ENCODE results near the gene CDK8.

CDK8 gene

GRCh38 chr13:26384587-26384986 is 130.7 kb downstream of the CDK8 start:
- DNase-seq (ENCODE audit: low spot score) = no peak

GRCh38 chr13:26386026-26386425 is 132.1 kb downstream of the CDK8 start:
- no peak for DNase-seq (ENCODE audit: low spot score)

- DNase-seq (ENCODE audit: low spot score) = no peak
Observed at GRCh38 chr13:26390203-26390602, 136.3 kb downstream of the CDK8 start.

- no peak for DNase-seq (ENCODE audit: low spot score)
Observed at GRCh38 chr13:26400545-26400944, 146.6 kb downstream of the CDK8 start.

GRCh38 chr13:26401069-26401468 is 147.1 kb downstream of the CDK8 start:
- DNase-seq (ENCODE audit: low spot score) = no peak

- no peak for DNase-seq (ENCODE audit: low spot score)
Observed at GRCh38 chr13:26401578-26402021, 147.7 kb downstream of the CDK8 start.

GRCh38 chr13:26406791-26407190 is 152.9 kb downstream of the CDK8 start:
- no peak for DNase-seq (ENCODE audit: low spot score)

GRCh38 chr13:26411206-26411605 is 157.3 kb downstream of the CDK8 start:
- DNase-seq (ENCODE audit: low spot score) = no peak

GRCh38 chr13:26412263-26412662 is 158.3 kb downstream of the CDK8 start:
- DNase-seq (ENCODE audit: low spot score) = no peak

GRCh38 chr13:26412936-26413716 is 159.2 kb downstream of the CDK8 start:
- no peak for DNase-seq (ENCODE audit: low spot score)

GRCh38 chr13:26420282-26420960 is 166.5 kb downstream of the CDK8 start:
- no peak for DNase-seq (ENCODE audit: low spot score)

GRCh38 chr13:26422036-26422435 is 168.1 kb downstream of the CDK8 start:
- DNase-seq (ENCODE audit: low spot score) = no peak

- DNase-seq (ENCODE audit: low spot score) = no peak
Observed at GRCh38 chr13:26423629-26424028, 169.7 kb downstream of the CDK8 start.

GRCh38 chr13:26424181-26424580 is 170.3 kb downstream of the CDK8 start:
- DNase-seq (ENCODE audit: low spot score) = no peak

GRCh38 chr13:26425443-26426358 is 171.8 kb downstream of the CDK8 start:
- DNase-seq (ENCODE audit: low spot score) = no peak

GRCh38 chr13:26433776-26434175 is 179.8 kb downstream of the CDK8 start:
- DNase-seq (ENCODE audit: low spot score) = no peak

GRCh38 chr13:26435171-26435570 is 181.2 kb downstream of the CDK8 start:
- DNase-seq (ENCODE audit: low spot score) = no peak

GRCh38 chr13:26435646-26436045 is 181.7 kb downstream of the CDK8 start:
- DNase-seq (ENCODE audit: low spot score) = no peak

- no peak for DNase-seq (ENCODE audit: low spot score)
Observed at GRCh38 chr13:26436914-26437313, 183.0 kb downstream of the CDK8 start.

GRCh38 chr13:26440111-26440510 is 186.2 kb downstream of the CDK8 start:
- DNase-seq (ENCODE audit: low spot score) = no peak

GRCh38 chr13:26441476-26441875 is 187.5 kb downstream of the CDK8 start:
- DNase-seq (ENCODE audit: low spot score) = no peak

GRCh38 chr13:26442541-26442940 is 188.6 kb downstream of the CDK8 start:
- DNase-seq (ENCODE audit: low spot score) = no peak

GRCh38 chr13:26445092-26445491 is 191.2 kb downstream of the CDK8 start:
- no peak for DNase-seq (ENCODE audit: low spot score)
